ENCODE results near the gene NUP210. TPM values are rescaled to one million over a fixed set of nuclear protein-coding genes. Genes with fewer than 3 reads are reported as not detected.

NUP210 gene
- total RNA-seq, 8 experiments from 2014 or later, result 0.20 to 30.2 (median 13.4) TPM

DNA sequence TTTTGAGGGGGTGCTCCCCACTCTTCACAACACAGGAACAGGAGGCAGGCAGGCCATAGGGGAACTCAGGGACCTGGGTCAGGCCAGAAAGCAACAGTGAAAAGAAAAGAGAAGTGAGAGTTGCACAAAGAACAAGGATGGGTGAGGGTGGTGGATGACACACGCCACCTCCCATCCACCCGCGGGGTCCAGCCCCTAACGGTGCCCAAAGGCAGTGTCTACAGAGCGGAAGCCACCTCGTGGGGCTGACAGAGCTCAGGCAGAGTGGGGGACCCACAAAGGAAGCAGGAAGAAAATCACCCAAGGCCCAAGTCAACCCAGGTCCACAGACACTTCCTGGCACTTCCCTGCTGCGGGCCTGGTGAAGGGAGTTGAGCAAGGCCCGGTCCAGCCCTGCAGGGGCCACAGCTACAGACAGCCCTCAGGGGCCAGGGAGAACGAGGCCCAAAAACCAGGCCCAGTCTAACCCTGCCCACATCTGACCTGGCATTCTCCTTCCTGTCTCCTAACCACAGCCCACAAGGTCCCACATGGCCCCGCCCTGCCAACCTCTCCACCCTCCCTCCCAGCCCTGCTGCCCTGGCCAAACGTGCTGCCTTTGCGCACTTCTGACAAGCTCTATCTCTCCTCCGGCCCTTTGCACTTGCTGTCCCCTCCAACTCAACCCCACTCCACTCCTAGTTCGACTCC lies 5.9 kb downstream of the NUP210 start:
- 20 to 100% (median 92%) methylated on average over 1 to 8 of the region's 14 CpGs; no CpG with 5 or more reads in 4 of the 10 experiments for WGBS, 10 experiments
- ATAC-seq (replicated peaks in 6 of 8), result peak in 1 of 8 experiments; percentile 16
- H3K4me1 ChIP-seq (replicated peaks in 1 of 2), result peaks cover 3 to 18% of the 10 kb centered on the region in 2 donors
- in situ Hi-C loops (cut with MboI; ENCODE audit: low pct_unique_long_range_greater_than_20kb in 2 of 9, low sequenced_read_pairs in 9 of 9, unreplicated experiment in 9 of 9), result no loop called here
- H3K27ac ChIP-seq, result no peak overlapping the region
- H3K4me3 ChIP-seq, result no peak overlapping the region

DNA sequence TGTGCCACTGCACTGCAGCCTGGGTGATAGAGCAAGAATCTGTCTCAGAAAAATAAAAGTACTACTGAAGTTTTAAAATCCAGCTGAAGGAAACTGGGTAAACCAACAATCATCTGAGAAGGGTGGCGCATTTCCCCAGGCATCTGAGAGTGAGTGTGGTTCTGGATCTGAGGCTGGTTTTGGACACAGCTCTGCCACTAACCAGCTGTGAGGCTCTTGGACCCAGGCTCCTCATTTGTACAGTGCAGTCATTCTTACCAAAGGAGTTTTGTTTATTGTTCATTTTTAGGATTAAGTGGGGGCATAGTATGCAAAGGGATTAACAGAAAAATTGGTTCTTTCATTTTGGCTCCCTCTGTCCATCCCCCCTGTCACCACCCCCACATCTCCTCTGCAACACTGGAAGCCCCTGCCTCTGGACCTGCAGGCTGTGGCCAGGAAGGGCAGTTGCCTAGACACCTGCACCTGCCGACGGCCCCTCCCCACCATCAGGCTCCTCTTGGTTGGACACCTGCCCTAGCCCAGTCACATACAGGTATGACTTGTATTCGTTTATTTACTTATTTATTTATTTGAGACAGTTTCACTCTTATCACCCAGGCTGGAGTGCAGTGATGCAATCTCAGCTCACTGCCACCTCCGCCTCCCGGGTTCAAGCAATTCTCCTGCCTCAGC lies 8.8 kb downstream of the NUP210 start:
- Histone ChIP-seq H3K4me1 (replicated peaks in 1 of 2) (no peaks in the 10 kb centered on the region), H3K27ac (no peak overlapping the region), H3K4me3 (no peak overlapping the region)
- WGBS, 10 experiments, result 50 to 100% (median 88%) methylated on average over 1 to 4 of the region's 6 CpGs; no CpG with 5 or more reads in 4 of the 10 experiments
- ATAC-seq (replicated peaks in 6 of 8), result no peak
- in situ Hi-C loops (cut with MboI; ENCODE audit: low pct_unique_long_range_greater_than_20kb in 2 of 9, low sequenced_read_pairs in 9 of 9, unreplicated experiment in 9 of 9), result no loop called here

DNA sequence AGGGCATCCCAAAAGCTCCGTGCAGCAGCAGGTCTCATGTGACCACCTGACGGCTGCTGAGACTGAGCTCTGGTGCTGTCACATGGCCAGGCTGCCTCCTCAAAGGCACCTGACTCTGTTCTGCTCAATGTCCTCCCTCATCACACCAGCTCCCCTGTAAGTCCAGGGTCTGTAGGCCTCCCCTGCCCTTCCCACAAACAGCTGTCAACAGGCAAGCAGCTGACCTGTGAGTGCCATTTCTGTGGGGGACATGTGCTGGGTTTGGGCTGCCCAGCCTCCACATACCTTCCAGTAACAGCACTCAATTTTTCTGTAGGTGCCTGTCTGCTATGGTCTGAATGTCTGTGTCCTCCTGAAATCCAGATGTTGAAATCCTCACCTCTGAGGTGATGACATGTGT lies 11.2 kb downstream of the NUP210 start:
- Histone ChIP-seq H3K4me1 (replicated peaks in 1 of 2) (no peaks in the 10 kb centered on the region), H3K27ac (no peak overlapping the region), H3K4me3 (no peak overlapping the region)
- in situ Hi-C loops (cut with MboI; ENCODE audit: low pct_unique_long_range_greater_than_20kb in 2 of 9, low sequenced_read_pairs in 9 of 9, unreplicated experiment in 9 of 9), result no loop called here
- ATAC-seq (replicated peaks in 6 of 8), result no peak
- WGBS, 10 experiments, result 80 to 100% (median 83%) methylated on average over 1 to 2 of the region's 2 CpGs; no CpG with 5 or more reads in 5 of the 10 experiments

- H3K27ac ChIP-seq, result no peak overlapping the region
- H3K4me1 ChIP-seq (replicated peaks in 1 of 2), result no peaks in the 10 kb centered on the region
- no peak overlapping the region for H3K4me3 ChIP-seq
- ATAC-seq (replicated peaks in 6 of 8), result no peak
- in situ Hi-C loops (cut with MboI; ENCODE audit: low pct_unique_long_range_greater_than_20kb in 2 of 9, low sequenced_read_pairs in 9 of 9, unreplicated experiment in 9 of 9), result no loop called here
These were observed 12.2 kb downstream of the NUP210 start for GRCh38 chr3:13407926-13408325.

DNA sequence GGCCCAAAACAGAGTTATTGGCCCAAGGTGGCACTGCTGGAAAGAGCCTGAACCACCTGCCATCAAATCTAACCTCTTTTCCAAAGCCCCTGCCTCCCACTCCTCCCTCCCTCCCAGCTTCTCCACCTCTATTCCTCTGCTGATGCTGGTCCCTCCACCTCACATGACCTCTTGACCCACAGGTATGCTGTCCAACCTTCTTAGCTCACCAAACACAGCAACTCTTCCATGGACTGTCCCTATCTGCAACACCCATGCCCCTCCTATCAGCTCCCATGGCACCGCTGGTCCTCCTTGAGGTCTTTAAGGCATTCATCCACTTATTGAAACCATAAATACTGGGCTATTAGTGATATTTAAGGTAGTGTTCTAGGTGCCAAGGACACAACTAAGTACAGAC lies 12.6 kb downstream of the NUP210 start:
- Histone ChIP-seq H3K27ac (no peak overlapping the region), H3K4me3 (no peak overlapping the region), H3K4me1 (replicated peaks in 1 of 2) (no peaks in the 10 kb centered on the region)
- in situ Hi-C loops (cut with MboI; ENCODE audit: low pct_unique_long_range_greater_than_20kb in 2 of 9, low sequenced_read_pairs in 9 of 9, unreplicated experiment in 9 of 9), result no loop called here
- no peak for ATAC-seq (replicated peaks in 6 of 8)
- 29 to 86% methylated on average over 1 of the region's 1 CpG; no CpG with 5 or more reads in 8 of the 10 experiments for WGBS, 10 experiments

- Histone ChIP-seq H3K4me1 (replicated peaks in 1 of 2) (no peaks in the 10 kb centered on the region), H3K27ac (no peak overlapping the region), H3K4me3 (no peak overlapping the region)
- in situ Hi-C loops (cut with MboI; ENCODE audit: low pct_unique_long_range_greater_than_20kb in 2 of 9, low sequenced_read_pairs in 9 of 9, unreplicated experiment in 9 of 9), result no loop called here
- ATAC-seq (replicated peaks in 6 of 8), result peak in 3 of 8 experiments; percentile 12 to 56 (median 34)
- 25 to 100% (median 83%) methylated on average over 1 to 4 of the region's 5 CpGs; no CpG with 5 or more reads in 5 of the 10 experiments for WGBS, 10 experiments
These were observed 13.9 kb downstream of the NUP210 start for GRCh38 chr3:13406190-13406589.

- WGBS, 10 experiments, result 14 to 100% (median 80%) methylated on average over 1 of the region's 1 CpG; no CpG with 5 or more reads in 5 of the 10 experiments
- Histone ChIP-seq H3K4me3 (no peak overlapping the region), H3K27ac (no peak overlapping the region), H3K4me1 (replicated peaks in 1 of 2) (no peaks in the 10 kb centered on the region)
- ATAC-seq (replicated peaks in 6 of 8), result peak in 3 of 8 experiments; percentile 91 to 98 (median 98)
- in situ Hi-C loops (cut with MboI; ENCODE audit: low pct_unique_long_range_greater_than_20kb in 2 of 9, low sequenced_read_pairs in 9 of 9, unreplicated experiment in 9 of 9), result no loop called here
These were observed 14.5 kb downstream of the NUP210 start for GRCh38 chr3:13405614-13406013.

- in situ Hi-C loops (cut with MboI; ENCODE audit: low pct_unique_long_range_greater_than_20kb in 2 of 9, low sequenced_read_pairs in 9 of 9, unreplicated experiment in 9 of 9), result no loop called here
- WGBS, 10 experiments, result 50 to 95% (median 69%) methylated on average over 2 to 7 of the region's 9 CpGs; no CpG with 5 or more reads in 1 of the 10 experiments
- Histone ChIP-seq H3K4me1 (replicated peaks in 1 of 2) (no peaks in the 10 kb centered on the region), H3K4me3 (no peak overlapping the region), H3K27ac (no peak overlapping the region)
- peak in 1 of 8 experiments; percentile 20 for ATAC-seq (replicated peaks in 6 of 8)
These were observed 15.3 kb downstream of the NUP210 start for GRCh38 chr3:13404626-13405452.

GRCh38 chr3:13403847-13404246 lies 16.3 kb downstream of the NUP210 start:
- in situ Hi-C loops (cut with MboI; ENCODE audit: low pct_unique_long_range_greater_than_20kb in 2 of 9, low sequenced_read_pairs in 9 of 9, unreplicated experiment in 9 of 9), result no loop called here
- 40 to 83% (median 60%) methylated on average over 1 to 3 of the region's 6 CpGs; no CpG with 5 or more reads in 3 of the 10 experiments for WGBS, 10 experiments
- peak in 2 of 8 experiments; percentile 26 to 41 for ATAC-seq (replicated peaks in 6 of 8)
- Histone ChIP-seq H3K27ac (peak overlapping the region in 1 of 2 donors; percentile 30), H3K4me3 (no peak overlapping the region), H3K4me1 (replicated peaks in 1 of 2) (no peaks in the 10 kb centered on the region)

- no peaks in the 10 kb centered on the region for H3K4me1 ChIP-seq (replicated peaks in 1 of 2)
- in situ Hi-C loops (cut with MboI; ENCODE audit: low pct_unique_long_range_greater_than_20kb in 2 of 9, low sequenced_read_pairs in 9 of 9, unreplicated experiment in 9 of 9), result no loop called here
- ATAC-seq (replicated peaks in 6 of 8), result no peak
- WGBS, 10 experiments, result 50 to 100% (median 83%) methylated on average over 1 to 4 of the region's 9 CpGs; no CpG with 5 or more reads in 5 of the 10 experiments
- H3K4me3 ChIP-seq, result no peak overlapping the region
- H3K27ac ChIP-seq, result peak overlapping the region in 1 of 2 donors; percentile 30
These were observed 16.8 kb downstream of the NUP210 start for GRCh38 chr3:13403213-13403819.

DNA sequence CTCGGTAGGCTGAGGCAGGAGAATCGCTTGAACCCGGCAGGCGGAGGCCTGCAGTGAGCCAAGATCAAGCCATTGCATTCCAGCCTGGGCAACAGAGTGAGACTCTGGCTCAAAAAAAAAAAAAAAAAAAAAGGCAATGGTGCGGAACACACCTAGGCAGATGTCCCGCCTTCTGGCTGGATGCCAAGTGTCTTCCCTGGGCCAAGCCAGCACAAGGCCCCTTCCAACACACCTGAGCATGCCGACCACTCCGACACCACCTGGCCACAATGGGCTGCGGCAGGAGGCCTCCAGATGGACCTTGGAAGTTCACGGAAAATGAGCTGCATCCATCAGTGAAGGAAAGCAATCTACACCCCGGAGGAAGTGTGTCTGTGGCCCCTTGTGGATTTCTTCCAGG lies 19.0 kb downstream of the NUP210 start:
- no peak overlapping the region for H3K4me3 ChIP-seq
- 90 to 100% (median 98%) methylated on average over 1 to 5 of the region's 11 CpGs; no CpG with 5 or more reads in 6 of the 10 experiments for WGBS, 10 experiments
- in situ Hi-C loops (cut with MboI; ENCODE audit: low pct_unique_long_range_greater_than_20kb in 2 of 9, low sequenced_read_pairs in 9 of 9, unreplicated experiment in 9 of 9), result no loop called here
- no peak overlapping the region for H3K27ac ChIP-seq
- no peak for ATAC-seq (replicated peaks in 6 of 8)
- H3K4me1 ChIP-seq (replicated peaks in 1 of 2), result no peaks in the 10 kb centered on the region

DNA sequence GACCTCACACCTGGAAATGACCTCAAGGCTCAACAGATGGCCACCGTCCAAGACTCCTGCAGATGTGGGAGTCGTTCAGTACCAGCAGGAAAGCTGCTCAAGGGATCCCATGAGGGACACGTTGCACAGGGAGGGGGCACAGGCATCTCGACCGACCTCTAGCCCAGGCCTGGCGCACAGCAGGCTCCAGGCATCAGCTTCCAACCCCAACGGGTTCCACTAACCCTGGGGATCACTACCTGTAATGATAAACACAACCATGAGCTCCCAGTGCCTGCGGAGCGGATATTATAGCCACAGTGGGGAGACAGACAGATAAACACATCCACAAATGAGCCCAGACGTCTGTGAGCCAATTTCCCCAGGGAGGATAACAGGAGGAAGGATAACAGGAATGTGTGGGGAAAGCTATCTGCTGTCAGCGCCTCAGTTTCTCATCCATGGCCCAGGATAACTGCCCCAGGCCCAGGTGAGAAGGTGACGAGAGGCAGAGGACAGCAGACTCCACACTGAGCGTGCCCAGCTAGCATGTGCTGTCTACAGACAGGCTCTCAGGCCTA lies 19.9 kb downstream of the NUP210 start:
- in situ Hi-C loops (cut with MboI; ENCODE audit: low pct_unique_long_range_greater_than_20kb in 2 of 9, low sequenced_read_pairs in 9 of 9, unreplicated experiment in 9 of 9), result no loop called here
- Histone ChIP-seq H3K4me3 (no peak overlapping the region), H3K27ac (no peak overlapping the region), H3K4me1 (replicated peaks in 1 of 2) (no peaks in the 10 kb centered on the region)
- 40 to 100% (median 77%) methylated on average over 1 to 4 of the region's 13 CpGs; no CpG with 5 or more reads in 6 of the 10 experiments for WGBS, 10 experiments
- no peak for ATAC-seq (replicated peaks in 6 of 8)

Measured in motor neuron (in vitro differentiated cells).